Measurements from ENCODE around the gene RPS16. TPM values are rescaled to one million over a fixed set of nuclear protein-coding genes. Genes with fewer than 3 reads are reported as not detected.

The RPS16 gene
- total and polyA plus RNA-seq, 5 donors from 2014 or later: 1,440 to 2,708 (median 2,162) TPM

- Histone ChIP-seq H3K4me1 (ENCODE audit: control insufficient read depth, insufficient read depth, low read length, poor library complexity, severe bottlenecking) (peaks cover 56% of the 10 kb centered on the region), H3K4me3 (ENCODE audit: low read depth, low read length) (peak overlapping the region; percentile 75), H3K27ac (ENCODE audit: insufficient read depth, low read length, poor library complexity, severe bottlenecking) (peak overlapping the region; percentile 100), H3K9me3 (ENCODE audit: control insufficient read depth in 2 of 2, low read length in 2 of 2) (no peaks in the 10 kb centered on the region), H3K36me3 (ENCODE audit: control insufficient read depth, insufficient read depth, low read length) (peaks cover 25% of the 10 kb centered on the region), H3K27me3 (ENCODE audit: control insufficient read depth, insufficient read depth, low read length) (no peaks in the 10 kb centered on the region)
- DNase-seq (peak in 1 of 3 donors; percentile 31), ATAC-seq (ENCODE audit: low read depth in 2 of 2) (no peak)
- Mint-ChIP-seq H3K9me3 (peaks cover 0 to 11% (median 0%) of the 10 kb centered on the region in 7 donors), H3K4me3 (peak overlapping the region; percentile 95 to 99 (median 97)), H3K4me1 (peaks cover 4 to 46% (median 36%) of the 10 kb centered on the region in 4 donors), H3K27ac (peak overlapping the region; percentile 99 to 100 (median 99)), H3K36me3 (peaks cover 30% of the 10 kb centered on the region), H3K27me3 (peaks cover 27% of the 10 kb centered on the region)
These were observed 24.5 kb downstream of the RPS16 start for GRCh38 chr19:39411081-39411831.

GRCh38 chr19:39410831-39411080 is 25.0 kb downstream of the RPS16 start:
- peaks cover 61% of the 10 kb centered on the region for H3K4me1 ChIP-seq (ENCODE audit: control insufficient read depth, insufficient read depth, low read length, poor library complexity, severe bottlenecking)
- DNase-seq: no peak
- H3K4me3 ChIP-seq (ENCODE audit: low read depth, low read length): peak overlapping the region; percentile 75
- Mint-ChIP-seq H3K27me3 (peaks cover 27% of the 10 kb centered on the region), H3K36me3 (peaks cover 30% of the 10 kb centered on the region), H3K9me3 (peaks cover 0 to 11% (median 0%) of the 10 kb centered on the region in 7 donors), H3K4me3 (peak overlapping the region; percentile 95 to 99 (median 97)), H3K27ac (peak overlapping the region; percentile 99 to 100 (median 99)), H3K4me1 (peaks cover 4 to 51% (median 38%) of the 10 kb centered on the region in 4 donors)
- H3K36me3 ChIP-seq (ENCODE audit: control insufficient read depth, insufficient read depth, low read length): peaks cover 21% of the 10 kb centered on the region
- ATAC-seq (ENCODE audit: low read depth in 2 of 2): no peak
- H3K9me3 ChIP-seq (ENCODE audit: control insufficient read depth in 2 of 2, low read length in 2 of 2): no peaks in the 10 kb centered on the region
- peak overlapping the region; percentile 100 for H3K27ac ChIP-seq (ENCODE audit: insufficient read depth, low read length, poor library complexity, severe bottlenecking)
- no peaks in the 10 kb centered on the region for H3K27me3 ChIP-seq (ENCODE audit: control insufficient read depth, insufficient read depth, low read length)

GRCh38 chr19:39410017-39410830 is 25.5 kb downstream of the RPS16 start:
- Histone ChIP-seq H3K27me3 (ENCODE audit: control insufficient read depth, insufficient read depth, low read length) (no peaks in the 10 kb centered on the region), H3K27ac (ENCODE audit: insufficient read depth, low read length, poor library complexity, severe bottlenecking) (peak overlapping the region; percentile 100), H3K36me3 (ENCODE audit: control insufficient read depth, insufficient read depth, low read length) (peaks cover 19% of the 10 kb centered on the region), H3K9me3 (ENCODE audit: control insufficient read depth in 2 of 2, low read length in 2 of 2) (no peaks in the 10 kb centered on the region), H3K4me1 (ENCODE audit: control insufficient read depth, insufficient read depth, low read length, poor library complexity, severe bottlenecking) (peaks cover 63% of the 10 kb centered on the region), H3K4me3 (ENCODE audit: low read depth, low read length) (peak overlapping the region; percentile 75)
- H3K27ac Mint-ChIP-seq: peak overlapping the region; percentile 99 to 100 (median 99)
- ATAC-seq (ENCODE audit: low read depth in 2 of 2) (peak; percentile 5), DNase-seq (peak; percentile 74 to 79 (median 78))
- peaks cover 0 to 11% (median 0%) of the 10 kb centered on the region in 7 donors for H3K9me3 Mint-ChIP-seq
- peaks cover 30% of the 10 kb centered on the region for H3K36me3 Mint-ChIP-seq
- peak overlapping the region; percentile 95 to 99 (median 97) for H3K4me3 Mint-ChIP-seq
- peaks cover 27% of the 10 kb centered on the region for H3K27me3 Mint-ChIP-seq
- peaks cover 4 to 52% (median 40%) of the 10 kb centered on the region in 4 donors for H3K4me1 Mint-ChIP-seq

GRCh38 chr19:39409208-39410016 is 26.3 kb downstream of the RPS16 start:
- Histone ChIP-seq H3K4me3 (ENCODE audit: low read depth, low read length) (peak overlapping the region; percentile 97), H3K9me3 (ENCODE audit: control insufficient read depth in 2 of 2, low read length in 2 of 2) (no peaks in the 10 kb centered on the region), H3K27me3 (ENCODE audit: control insufficient read depth, insufficient read depth, low read length) (no peaks in the 10 kb centered on the region), H3K4me1 (ENCODE audit: control insufficient read depth, insufficient read depth, low read length, poor library complexity, severe bottlenecking) (peaks cover 71% of the 10 kb centered on the region), H3K36me3 (ENCODE audit: control insufficient read depth, insufficient read depth, low read length) (peaks cover 19% of the 10 kb centered on the region), H3K27ac (ENCODE audit: insufficient read depth, low read length, poor library complexity, severe bottlenecking) (peak overlapping the region; percentile 100)
- Mint-ChIP-seq H3K27me3 (peaks cover 27% of the 10 kb centered on the region), H3K27ac (peak overlapping the region; percentile 99 to 100 (median 100)), H3K9me3 (peaks cover 0 to 11% (median 0%) of the 10 kb centered on the region in 7 donors), H3K36me3 (peaks cover 27% of the 10 kb centered on the region), H3K4me1 (peaks cover 4 to 56% (median 41%) of the 10 kb centered on the region in 4 donors), H3K4me3 (peak overlapping the region; percentile 95 to 99 (median 98))
- DNase-seq: peak; percentile 85 to 91 (median 86)
- no peak for ATAC-seq (ENCODE audit: low read depth in 2 of 2)

GRCh38 chr19:39408392-39409207 is 27.1 kb downstream of the RPS16 start:
- Mint-ChIP-seq H3K4me1 (peaks cover 4 to 55% (median 36%) of the 10 kb centered on the region in 4 donors), H3K27me3 (peaks cover 27% of the 10 kb centered on the region), H3K4me3 (peak overlapping the region; percentile 95 to 99 (median 98)), H3K9me3 (peaks cover 0 to 11% (median 0%) of the 10 kb centered on the region in 7 donors), H3K36me3 (peaks cover 23% of the 10 kb centered on the region), H3K27ac (peak overlapping the region; percentile 98 to 100 (median 99))
- no peaks in the 10 kb centered on the region for H3K9me3 ChIP-seq (ENCODE audit: control insufficient read depth in 2 of 2, low read length in 2 of 2)
- ATAC-seq (ENCODE audit: low read depth in 2 of 2) (no peak), DNase-seq (peak in 2 of 3 donors; percentile 46 to 52)
- H3K27ac ChIP-seq (ENCODE audit: insufficient read depth, low read length, poor library complexity, severe bottlenecking): peak overlapping the region; percentile 100
- H3K27me3 ChIP-seq (ENCODE audit: control insufficient read depth, insufficient read depth, low read length): no peaks in the 10 kb centered on the region
- peaks cover 19% of the 10 kb centered on the region for H3K36me3 ChIP-seq (ENCODE audit: control insufficient read depth, insufficient read depth, low read length)
- peaks cover 73% of the 10 kb centered on the region for H3K4me1 ChIP-seq (ENCODE audit: control insufficient read depth, insufficient read depth, low read length, poor library complexity, severe bottlenecking)
- H3K4me3 ChIP-seq (ENCODE audit: low read depth, low read length): peak overlapping the region; percentile 97

GRCh38 chr19:39407660-39408391 is 27.9 kb downstream of the RPS16 start:
- peak overlapping the region; percentile 100 for H3K27ac ChIP-seq (ENCODE audit: insufficient read depth, low read length, poor library complexity, severe bottlenecking)
- H3K4me3 ChIP-seq (ENCODE audit: low read depth, low read length): peak overlapping the region; percentile 97
- Mint-ChIP-seq H3K27me3 (peaks cover 27% of the 10 kb centered on the region), H3K4me3 (peak overlapping the region; percentile 95 to 99 (median 98)), H3K9me3 (peaks cover 0 to 11% (median 0%) of the 10 kb centered on the region in 7 donors), H3K36me3 (peaks cover 23% of the 10 kb centered on the region), H3K27ac (peak overlapping the region; percentile 98 to 100 (median 99)), H3K4me1 (peaks cover 4 to 55% (median 36%) of the 10 kb centered on the region in 4 donors)
- peaks cover 19% of the 10 kb centered on the region for H3K36me3 ChIP-seq (ENCODE audit: control insufficient read depth, insufficient read depth, low read length)
- ATAC-seq (ENCODE audit: low read depth in 2 of 2) (peak in 1 of 2 donors; percentile 4), DNase-seq (peak; percentile 62 to 95 (median 86))
- H3K9me3 ChIP-seq (ENCODE audit: control insufficient read depth in 2 of 2, low read length in 2 of 2): no peaks in the 10 kb centered on the region
- H3K4me1 ChIP-seq (ENCODE audit: control insufficient read depth, insufficient read depth, low read length, poor library complexity, severe bottlenecking): peaks cover 74% of the 10 kb centered on the region
- no peaks in the 10 kb centered on the region for H3K27me3 ChIP-seq (ENCODE audit: control insufficient read depth, insufficient read depth, low read length)

All from CD4-positive, CD25-positive, alpha-beta regulatory T cell (primary cell).